SK-N-MC (cell line): ENCODE measurements around the gene AUTS2.

Experiments used
- DNase-seq: peaks from one replicate; pipeline ENCODE4 v3.0.0-alpha.2; 2011; ENCODE audit warnings: low read depth, low spot score
- H3K27ac ChIP-seq: fragments of 200-600 bp; sonication (generic); 2 replicates; pipeline ENCODE4 v1.5.1; 2016; ENCODE audit warnings: mixed run types
- H3K36me3 ChIP-seq: fragments of 200-600 bp; sonication (generic); 2 replicates; pipeline ENCODE4 v1.6.1; 2017; ENCODE audit warnings: antibody characterized with exemption, low read length, mixed read lengths; ENCODE audit not compliant: insufficient read depth
- H3K4me3 ChIP-seq: fragments of 200-600 bp; sonication (generic); 2 replicates; pipeline ENCODE4 v1.5.1; 2016
- H3K9ac ChIP-seq: fragments of 200-600 bp; sonication (generic); 2 replicates; pipeline ENCODE4 v1.8.0; 2017; ENCODE audit warnings: mixed run types, mixed read lengths; ENCODE audit not compliant: insufficient read length
- H3K9me3 ChIP-seq: fragments of 200-600 bp; sonication (generic); 2 replicates; pipeline ENCODE4 v1.6.1; 2017; ENCODE audit warnings: low read depth, mild to moderate bottlenecking, antibody characterized with exemption, low read length, moderate library complexity, mixed read lengths
- EZH2 ChIP-seq: fragments of 200-600 bp; sonication (generic); IDR thresholded peaks from one replicate; pipeline ENCODE4 v1.6.1; 2017; ENCODE audit warnings: antibody characterized with exemption
- FOXP2 ChIP-seq: optimal IDR thresholded peaks from 2 replicates; pipeline ENCODE3; 2011; ENCODE audit warnings: mild to moderate bottlenecking, moderate library complexity; ENCODE audit not compliant: insufficient read depth; ENCODE audit errors: extremely low read length, control extremely low read depth
- POLR2AphosphoS5 ChIP-seq: IDR thresholded peaks from 2 replicates; pipeline ENCODE4 v1.6.1; 2012; ENCODE audit warnings: mild to moderate bottlenecking, low read depth, low read length, borderline replicate concordance

Gene AUTS2

GRCh38 chr7:69761290-69761922 lies 163.1 kb downstream of the AUTS2 start:
- Histone ChIP-seq H3K4me3 (no peak overlapping the region), H3K36me3 (no peaks in the 10 kb centered on the region), H3K27ac (no peak overlapping the region), H3K9ac (no peak overlapping the region), H3K9me3 (no peaks in the 10 kb centered on the region)
- DNase-seq: no peak
- TF ChIP-seq POLR2AphosphoS5 (no peak), FOXP2 (no peak), EZH2 (no peak)

GRCh38 chr7:69762821-69763352 lies 164.6 kb downstream of the AUTS2 start:
- Histone ChIP-seq H3K4me3 (no peak overlapping the region), H3K9ac (no peak overlapping the region), H3K9me3 (no peaks in the 10 kb centered on the region), H3K27ac (no peak overlapping the region), H3K36me3 (no peaks in the 10 kb centered on the region)
- DNase-seq: no peak
- no peak for TF ChIP-seq FOXP2

- Histone ChIP-seq H3K36me3 (no peaks in the 10 kb centered on the region), H3K9ac (no peak overlapping the region), H3K4me3 (no peak overlapping the region), H3K27ac (no peak overlapping the region), H3K9me3 (no peaks in the 10 kb centered on the region)
- no peak for TF ChIP-seq FOXP2
- TF ChIP-seq EZH2: no peak
- no peak for TF ChIP-seq POLR2AphosphoS5
- DNase-seq: no peak
Measured at GRCh38 chr7:69763513-69763912, 165.2 kb downstream of the AUTS2 start.

GRCh38 chr7:69764147-69764546 lies 165.9 kb downstream of the AUTS2 start:
- TF ChIP-seq FOXP2 (no peak), POLR2AphosphoS5 (no peak)
- H3K27ac ChIP-seq: no peak overlapping the region
- H3K9me3 ChIP-seq: no peaks in the 10 kb centered on the region
- H3K36me3 ChIP-seq: no peaks in the 10 kb centered on the region
- no peak for DNase-seq
- no peak overlapping the region for H3K4me3 ChIP-seq
- no peak overlapping the region for H3K9ac ChIP-seq

- no peaks in the 10 kb centered on the region for H3K9me3 ChIP-seq
- H3K36me3 ChIP-seq: no peaks in the 10 kb centered on the region
- H3K4me3 ChIP-seq: no peak overlapping the region
- no peak overlapping the region for H3K9ac ChIP-seq
- H3K27ac ChIP-seq: no peak overlapping the region
- no peak for DNase-seq
- no peak for TF ChIP-seq EZH2
- TF ChIP-seq FOXP2: no peak
- no peak for TF ChIP-seq POLR2AphosphoS5
Measured at GRCh38 chr7:69764681-69765080, 166.4 kb downstream of the AUTS2 start.

- Histone ChIP-seq H3K9ac (no peak overlapping the region), H3K4me3 (no peak overlapping the region), H3K36me3 (no peaks in the 10 kb centered on the region), H3K9me3 (no peaks in the 10 kb centered on the region), H3K27ac (no peak overlapping the region)
- no peak for DNase-seq
- no peak for TF ChIP-seq EZH2
- TF ChIP-seq FOXP2: no peak
- no peak for TF ChIP-seq POLR2AphosphoS5
Measured at GRCh38 chr7:69765879-69766278, 167.6 kb downstream of the AUTS2 start.

GRCh38 chr7:69768986-69769595 lies 170.8 kb downstream of the AUTS2 start:
- DNase-seq: no peak
- H3K27ac ChIP-seq: no peak overlapping the region

GRCh38 chr7:69769826-69770225 lies 171.6 kb downstream of the AUTS2 start:
- no peak overlapping the region for H3K9ac ChIP-seq
- H3K9me3 ChIP-seq: no peaks in the 10 kb centered on the region
- H3K27ac ChIP-seq: no peak overlapping the region
- no peak for DNase-seq
- TF ChIP-seq POLR2AphosphoS5: no peak
- TF ChIP-seq FOXP2: no peak
- no peak for TF ChIP-seq EZH2
- no peak overlapping the region for H3K4me3 ChIP-seq
- no peaks in the 10 kb centered on the region for H3K36me3 ChIP-seq

More at GRCh38 chr7:69768986-69769595, 170.8 kb downstream of the AUTS2 start:
- no peak overlapping the region for H3K4me3 ChIP-seq
- H3K36me3 ChIP-seq: no peaks in the 10 kb centered on the region
- no peak overlapping the region for H3K9ac ChIP-seq
- TF ChIP-seq POLR2AphosphoS5 (no peak), EZH2 (no peak), FOXP2 (no peak)
- no peaks in the 10 kb centered on the region for H3K9me3 ChIP-seq
